LNCaP clone FGC (cell line): ENCODE results near the gene MEGF11.

Experiments
- DNase-seq: peaks from one replicate; pipeline ENCODE4 v3.0.0-alpha.2; 2011; ENCODE audit warnings: low read depth
- H3K4me3 ChIP-seq: 2 replicates; pipeline ENCODE4 v1.5.1; 2011; ENCODE audit warnings: mild to moderate bottlenecking, low read depth, low read length, control low read depth
- TF ChIP-seq, protein P1 (sequence below): IDR thresholded peaks from 2 replicates; pipeline ENCODE4 v1.5.1; 2012; ENCODE audit warnings: mild to moderate bottlenecking; ENCODE audit not compliant: control insufficient read depth, insufficient read depth; ENCODE audit errors: extremely low read depth

Gene MEGF11

DNA sequence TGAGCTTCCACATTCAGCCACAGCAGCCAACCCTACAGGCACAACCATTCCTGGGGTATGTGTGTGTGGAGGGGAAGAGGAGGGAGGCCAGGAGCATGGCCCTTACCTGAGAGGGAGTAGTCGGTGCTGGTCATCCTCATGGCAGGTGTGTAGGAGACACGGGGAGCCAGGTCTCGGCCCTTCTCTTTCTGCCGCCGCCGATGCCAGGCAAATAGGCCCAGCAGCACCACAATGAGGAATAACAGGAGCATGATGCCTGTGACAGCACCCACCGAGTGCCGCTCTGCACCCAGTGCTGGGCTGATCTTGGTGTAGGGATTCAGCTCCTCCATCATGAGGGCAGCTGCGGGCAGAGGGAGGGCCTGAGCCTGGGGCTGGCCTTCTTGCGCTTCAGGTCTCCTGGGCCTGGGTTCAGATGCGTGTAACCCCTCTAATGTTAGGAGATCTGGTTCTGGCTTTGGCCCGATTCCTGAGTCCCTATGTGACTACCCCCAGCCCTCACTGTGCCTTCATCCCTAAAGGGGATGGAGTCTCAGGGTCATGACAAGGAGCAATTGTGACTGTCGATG is 339.8 kb downstream of the MEGF11 start:
- H3K4me3 ChIP-seq = no peak overlapping the region
- DNase-seq = no peak
- TF ChIP-seq, protein P1, sequence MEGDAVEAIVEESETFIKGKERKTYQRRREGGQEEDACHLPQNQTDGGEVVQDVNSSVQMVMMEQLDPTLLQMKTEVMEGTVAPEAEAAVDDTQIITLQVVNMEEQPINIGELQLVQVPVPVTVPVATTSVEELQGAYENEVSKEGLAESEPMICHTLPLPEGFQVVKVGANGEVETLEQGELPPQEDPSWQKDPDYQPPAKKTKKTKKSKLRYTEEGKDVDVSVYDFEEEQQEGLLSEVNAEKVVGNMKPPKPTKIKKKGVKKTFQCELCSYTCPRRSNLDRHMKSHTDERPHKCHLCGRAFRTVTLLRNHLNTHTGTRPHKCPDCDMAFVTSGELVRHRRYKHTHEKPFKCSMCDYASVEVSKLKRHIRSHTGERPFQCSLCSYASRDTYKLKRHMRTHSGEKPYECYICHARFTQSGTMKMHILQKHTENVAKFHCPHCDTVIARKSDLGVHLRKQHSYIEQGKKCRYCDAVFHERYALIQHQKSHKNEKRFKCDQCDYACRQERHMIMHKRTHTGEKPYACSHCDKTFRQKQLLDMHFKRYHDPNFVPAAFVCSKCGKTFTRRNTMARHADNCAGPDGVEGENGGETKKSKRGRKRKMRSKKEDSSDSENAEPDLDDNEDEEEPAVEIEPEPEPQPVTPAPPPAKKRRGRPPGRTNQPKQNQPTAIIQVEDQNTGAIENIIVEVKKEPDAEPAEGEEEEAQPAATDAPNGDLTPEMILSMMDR = no peak

DNA sequence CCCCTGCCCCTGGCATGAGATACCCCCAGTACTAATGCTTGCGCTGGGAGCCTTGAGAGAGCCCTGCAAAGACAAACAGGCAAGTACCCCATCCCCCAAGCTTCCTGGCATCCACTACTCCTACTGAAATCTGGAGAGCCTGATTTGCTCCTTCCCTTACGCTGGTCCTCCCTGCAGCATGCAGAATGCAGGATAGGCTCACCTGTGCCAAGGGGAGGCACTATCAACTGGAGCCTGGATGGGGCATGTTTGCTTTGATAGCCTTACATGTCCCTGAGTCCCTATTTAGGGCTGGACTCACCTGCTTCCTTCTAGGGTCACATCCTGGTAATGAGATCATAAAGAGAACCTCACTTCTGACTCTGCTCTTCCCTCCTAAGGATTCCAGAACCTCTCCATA is 341.3 kb downstream of the MEGF11 start:
- H3K4me3 ChIP-seq = no peak overlapping the region
- TF ChIP-seq, protein P1 = no peak

DNA sequence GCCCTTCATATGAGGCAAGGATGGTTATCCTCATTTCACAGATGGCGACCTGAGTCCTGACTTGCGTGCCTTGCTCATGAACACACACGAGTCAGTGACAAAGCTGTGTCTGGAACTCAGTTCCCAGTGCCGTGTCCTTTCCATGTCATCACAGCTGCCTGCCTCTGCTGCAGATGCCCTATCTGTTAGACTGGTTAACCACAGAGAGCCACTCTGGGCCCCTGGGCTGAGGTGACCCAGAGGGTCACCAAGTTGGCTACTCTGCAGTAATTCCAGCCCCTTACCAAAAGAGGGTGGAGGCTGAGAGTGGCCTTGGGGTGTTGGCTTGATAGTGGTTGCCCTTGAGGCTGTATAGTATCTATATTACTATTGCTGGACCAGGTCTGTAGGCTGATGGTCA is 343.2 kb downstream of the MEGF11 start:
- DNase-seq = no peak

More for the DNA sequence above, 341.3 kb downstream of the MEGF11 start:
- no peak for DNase-seq

DNA sequence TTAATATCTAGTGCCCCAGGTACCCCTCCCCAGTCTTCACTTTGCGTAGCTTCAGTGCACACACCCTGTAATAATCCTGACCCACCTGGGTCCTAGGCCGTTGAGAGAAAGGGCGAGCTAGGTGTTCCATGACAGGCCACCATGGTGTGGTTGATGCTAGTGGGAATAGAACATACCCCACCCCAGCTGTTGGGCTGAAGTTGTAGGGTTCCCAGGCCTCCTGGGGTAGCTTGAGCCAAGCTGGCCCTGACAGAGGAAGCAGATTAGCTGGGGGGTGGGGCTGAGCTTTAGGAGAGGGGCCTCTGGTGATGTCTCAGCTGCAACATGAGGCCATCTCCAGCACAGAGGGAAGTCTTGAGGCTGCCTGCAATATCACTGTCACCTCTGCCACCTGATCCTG is 343.7 kb downstream of the MEGF11 start:
- TF ChIP-seq, protein P1 = no peak
- no peak overlapping the region for H3K4me3 ChIP-seq
- DNase-seq = no peak

More for the DNA sequence above, 343.2 kb downstream of the MEGF11 start:
- TF ChIP-seq, protein P1 = no peak
- H3K4me3 ChIP-seq = no peak overlapping the region

DNA sequence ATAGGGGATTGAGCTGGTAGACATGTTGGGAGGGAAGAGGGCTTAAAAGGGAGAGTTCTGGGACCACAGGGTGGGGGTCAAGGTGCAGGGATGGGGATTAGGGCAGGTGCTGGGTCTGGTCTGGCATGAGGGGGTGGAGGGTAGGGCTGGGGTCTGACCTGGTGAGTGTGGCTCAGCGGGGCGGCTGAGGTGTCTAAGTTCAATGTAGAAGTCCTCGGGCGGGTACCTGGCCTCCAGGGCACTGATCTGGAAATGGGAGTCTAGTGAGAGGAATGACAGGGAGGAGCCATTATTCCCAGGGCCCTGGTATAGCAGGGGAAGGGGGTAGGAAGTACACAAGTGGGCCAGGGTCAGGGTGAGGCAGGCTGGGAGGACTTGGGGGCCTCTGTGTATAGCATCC is 344.7 kb downstream of the MEGF11 start:
- TF ChIP-seq, protein P1 = no peak

DNA sequence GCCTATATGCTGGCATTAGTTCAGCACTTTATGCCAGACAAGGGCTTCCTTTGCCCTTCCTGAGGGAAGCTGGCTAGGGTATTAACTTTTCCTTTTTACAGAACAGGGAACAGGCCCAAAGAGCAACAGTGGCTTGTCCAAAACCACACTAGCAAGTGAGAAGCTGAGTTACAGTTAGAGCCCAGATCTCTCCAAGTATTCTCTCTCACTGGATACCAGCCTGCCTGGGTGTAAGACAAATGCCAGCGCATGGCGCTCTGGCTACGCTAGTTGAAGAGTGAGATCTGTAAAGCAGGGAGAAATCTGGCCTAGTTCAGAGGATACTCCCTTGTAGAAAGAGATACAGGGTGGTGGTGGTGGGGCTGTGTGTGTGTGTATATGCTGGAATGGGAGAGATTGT is 345.9 kb downstream of the MEGF11 start:
- TF ChIP-seq, protein P1 = no peak
- no peak overlapping the region for H3K4me3 ChIP-seq
- no peak for DNase-seq

More for the DNA sequence above, 344.7 kb downstream of the MEGF11 start:
- H3K4me3 ChIP-seq = no peak overlapping the region
- DNase-seq = no peak

DNA sequence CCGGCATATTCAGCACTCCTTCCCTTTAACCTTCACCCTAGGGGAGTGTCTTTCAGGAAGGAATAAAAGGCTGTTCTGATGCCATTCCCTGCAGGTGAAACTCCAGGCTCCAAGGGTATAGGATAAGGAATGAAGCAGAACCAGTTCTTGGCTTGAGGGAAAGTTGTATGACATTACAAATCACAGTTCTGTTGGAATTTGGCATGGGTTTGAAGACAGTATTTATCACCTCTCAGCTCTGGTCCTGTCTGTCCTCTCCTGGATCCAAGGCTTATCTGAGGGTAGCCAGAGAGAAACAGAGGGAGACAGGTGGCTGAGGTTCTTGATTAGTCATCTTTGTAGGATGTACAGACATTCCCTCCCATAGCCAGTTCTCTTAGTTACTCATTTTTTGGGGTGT is 347.2 kb downstream of the MEGF11 start:
- TF ChIP-seq, protein P1 = no peak
- no peak overlapping the region for H3K4me3 ChIP-seq
- peak; percentile 43 for DNase-seq
